SIG-M5 treated with dmso at 0.1 percent for 504 hours (cell line): Measurements from ENCODE around the gene MRPS18B.
"Not testable (repeated sequence)": the region's sequence is repeated elsewhere in the genome, so short reads cannot be mapped to it uniquely, and the experiment has no call there.

ENCODE experiments used
- DNase-seq: peaks from one replicate; lab custom pipeline; 2025; ENCODE audit not compliant: unreplicated experiment; lab: John Stamatoyannopoulos, UW

MRPS18B gene

GRCh38 chr6:30635834-30636233 is 18.2 kb downstream of the MRPS18B start:
- DNase-seq = no peak

GRCh38 chr6:30640481-30640880 is 22.8 kb downstream of the MRPS18B start:
- DNase-seq = peak; percentile 6

DNA sequence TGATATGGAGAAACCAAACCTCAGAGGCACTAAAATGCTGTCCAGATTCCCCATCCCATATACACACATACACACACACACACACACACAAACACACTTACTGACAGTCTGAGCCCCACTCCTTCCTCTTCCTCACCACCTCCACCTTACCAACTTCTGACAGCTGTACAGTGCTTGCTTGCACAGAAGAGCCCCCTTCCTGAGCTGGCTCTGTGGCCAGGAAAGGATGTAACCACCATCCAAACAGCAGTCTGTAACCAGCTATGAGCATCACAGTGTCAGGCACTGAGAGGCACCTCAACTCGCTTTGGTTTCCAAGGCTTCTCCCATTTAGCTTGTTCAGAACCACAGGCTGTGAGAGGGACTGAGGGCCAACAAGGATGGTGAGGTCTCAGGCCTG is 23.4 kb downstream of the MRPS18B start:
- no peak for DNase-seq

GRCh38 chr6:30643656-30644055 is 26.0 kb downstream of the MRPS18B start:
- no peak for DNase-seq

DNA sequence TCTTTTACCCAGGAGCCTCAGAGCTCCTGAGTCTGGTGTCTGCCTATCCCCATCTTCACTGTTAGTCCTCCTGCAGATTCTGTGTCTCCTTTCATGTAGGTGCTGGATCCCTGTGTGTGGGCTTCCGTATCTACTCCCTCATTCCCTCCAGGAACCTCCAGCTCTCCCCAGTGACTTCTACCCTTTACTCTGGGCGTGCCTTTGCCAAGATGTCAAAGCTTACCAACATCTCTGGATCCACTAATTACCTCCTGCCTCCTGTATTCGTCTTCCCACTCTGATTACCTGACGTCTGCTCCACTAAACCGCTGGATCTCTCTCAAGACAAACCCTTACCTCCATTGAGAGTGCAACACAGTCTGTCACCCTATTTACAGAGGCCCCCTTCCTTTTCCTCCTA is 27.1 kb downstream of the MRPS18B start:
- DNase-seq = no peak

DNA sequence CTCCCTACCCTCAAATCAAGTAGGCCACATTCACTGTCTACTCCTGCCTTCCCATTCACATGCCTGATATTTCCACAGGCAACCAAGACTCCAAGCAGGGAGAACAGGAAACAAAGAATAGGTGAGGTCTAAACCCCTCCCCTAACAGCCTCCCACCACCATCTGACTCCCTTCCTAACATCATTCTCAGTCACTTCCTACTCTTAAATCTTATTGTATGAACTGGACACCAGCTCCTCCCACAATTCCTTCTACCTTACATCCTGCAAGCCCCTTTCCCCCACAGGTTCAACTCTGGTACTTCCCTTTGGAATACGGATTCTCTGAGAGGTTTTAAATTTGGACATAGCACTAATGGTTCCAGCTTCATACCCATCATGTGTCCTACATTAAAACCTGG is 28.3 kb downstream of the MRPS18B start:
- no peak for DNase-seq

- peak; percentile 85 for DNase-seq
Observed at GRCh38 chr6:30646450-30647241, 29.0 kb downstream of the MRPS18B start, which contains the start of gene C6orf136. Gene C6orf136 (plus strand): TSS chr6:30647133. CDS start chr6:30647232, 99 bp downstream.

DNA sequence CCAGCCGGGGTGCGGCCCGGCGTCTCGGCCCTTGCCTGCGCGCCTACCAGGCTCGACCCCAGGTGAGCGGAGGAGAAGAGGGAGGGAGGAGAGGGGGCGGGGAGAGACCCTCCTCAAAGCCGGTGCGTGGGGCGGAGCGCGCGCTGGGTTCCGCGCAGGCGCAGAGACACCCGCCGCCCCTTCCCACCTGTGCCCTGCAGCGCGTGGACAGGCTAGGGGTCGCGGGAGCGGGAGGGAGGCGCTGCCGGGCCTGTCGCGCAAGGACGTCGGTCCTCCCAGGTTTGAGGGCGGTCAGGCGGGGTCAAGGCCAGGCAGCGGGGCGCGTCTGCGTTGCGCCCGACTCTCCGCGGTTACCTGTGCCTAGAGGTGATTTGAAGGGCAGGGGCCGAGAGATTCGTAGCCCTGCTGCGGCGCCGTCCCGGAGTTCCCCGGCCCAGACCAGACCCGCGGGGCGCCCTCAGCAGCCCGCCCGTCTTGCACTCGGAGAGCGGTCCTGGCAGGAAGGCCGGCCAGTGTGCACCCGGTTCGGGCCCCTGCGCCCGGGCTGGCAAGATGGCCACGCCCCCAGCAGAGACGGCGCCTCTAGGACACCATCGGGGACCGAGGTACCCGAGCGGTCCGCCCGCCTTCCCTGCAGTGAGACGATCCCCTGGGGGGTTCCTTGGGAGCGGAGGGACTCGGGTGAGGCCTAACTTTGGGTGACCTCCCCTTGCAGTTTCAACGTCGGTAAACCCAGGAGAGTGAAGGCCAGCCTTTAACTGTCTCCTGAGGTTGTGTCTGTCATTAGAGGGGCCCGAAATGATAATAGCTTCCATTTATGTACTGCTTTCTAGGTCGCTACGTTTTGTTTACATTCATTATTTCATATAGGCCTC is 29.8 kb downstream of the MRPS18B start:
- peak; percentile 33 for DNase-seq

- no peak for DNase-seq
Observed at GRCh38 chr6:30651143-30651542, 33.5 kb downstream of the MRPS18B start.

DNA sequence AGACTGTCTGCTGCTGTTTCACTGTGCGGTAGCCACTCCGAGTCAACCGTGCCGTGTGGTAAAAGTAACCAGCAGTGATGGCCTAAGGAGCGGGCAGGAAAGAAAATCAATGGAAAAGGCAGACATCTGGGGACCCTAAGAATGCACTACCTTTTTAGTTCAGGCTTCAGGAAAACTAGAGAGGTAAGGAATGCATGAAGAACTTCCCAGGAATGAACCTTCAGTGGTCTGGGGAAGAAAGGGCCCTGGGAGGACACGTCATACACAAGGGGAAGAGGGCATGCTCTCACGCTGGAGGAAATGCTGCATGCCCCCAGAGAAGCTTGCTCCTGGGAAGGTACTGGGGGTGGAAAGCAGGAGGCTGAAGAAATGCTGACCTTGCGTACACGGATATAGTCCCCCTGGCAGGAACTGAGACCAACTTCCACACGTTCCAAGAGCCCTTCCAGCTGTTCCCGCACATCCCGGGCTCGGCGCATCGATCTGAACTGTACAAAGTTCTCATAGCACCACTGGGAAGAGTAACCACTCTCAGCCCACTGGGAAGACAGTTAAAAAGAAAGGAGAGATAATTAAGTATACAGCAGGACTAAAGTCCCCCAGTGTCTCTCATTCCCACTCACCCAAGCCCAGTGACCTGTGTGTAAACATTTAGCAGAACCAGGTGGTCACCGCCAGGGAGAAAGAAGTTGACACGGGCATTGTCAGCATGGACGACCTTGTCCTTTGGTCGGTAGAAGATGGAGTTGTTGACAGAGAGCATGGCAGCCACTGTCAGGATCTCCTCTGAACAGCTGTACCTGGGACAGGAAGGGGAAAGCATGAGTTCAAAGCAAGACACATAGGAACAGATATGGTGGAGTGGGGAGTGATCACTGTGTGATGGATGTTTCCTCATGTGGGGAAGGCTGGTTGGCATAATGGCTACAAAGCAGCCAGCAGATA is 37.4 kb downstream of the MRPS18B start:
- no peak for DNase-seq

GRCh38 chr6:30655743-30656094 is 38.1 kb downstream of the MRPS18B start:
- DNase-seq = no peak

DNA sequence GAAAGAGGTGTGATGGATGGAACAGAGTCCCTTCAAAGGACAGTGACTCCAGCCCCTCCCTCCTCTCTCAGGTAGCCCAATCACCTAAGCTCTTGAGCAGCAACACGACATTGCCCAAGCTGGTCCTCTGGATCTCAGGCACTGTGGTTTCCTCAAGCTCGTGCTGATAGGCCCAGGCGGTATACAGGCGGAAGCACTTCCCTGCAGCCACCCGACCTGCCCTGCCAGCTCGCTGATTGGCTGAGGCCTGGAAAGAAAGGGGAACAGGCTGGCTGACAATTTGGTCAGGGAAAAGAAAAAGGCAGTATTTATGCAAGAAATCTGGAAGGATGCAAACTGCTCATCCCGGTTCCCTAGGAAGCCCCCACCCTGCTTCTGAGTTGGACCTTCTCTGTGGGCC is 38.9 kb downstream of the MRPS18B start:
- no peak for DNase-seq

DNA sequence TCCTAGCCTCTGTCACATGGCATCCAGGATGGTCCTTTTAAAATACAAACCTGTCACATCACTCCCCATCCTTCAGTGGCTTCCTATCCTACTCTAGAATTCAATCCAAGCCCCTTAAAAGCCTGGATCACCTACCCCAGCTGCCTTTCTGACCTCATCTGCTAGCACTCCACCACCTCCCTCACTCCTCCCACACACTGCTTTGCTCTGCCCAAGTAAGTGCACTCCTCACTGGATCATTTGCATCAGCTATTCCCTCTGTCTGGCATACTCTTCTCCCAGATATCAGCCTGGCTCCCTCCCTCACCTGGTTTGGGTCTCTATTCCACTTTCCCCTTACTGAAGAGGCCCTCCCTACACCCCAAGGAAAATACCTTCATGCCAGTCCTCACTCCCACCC is 39.8 kb downstream of the MRPS18B start:
- DNase-seq = no peak

DNA sequence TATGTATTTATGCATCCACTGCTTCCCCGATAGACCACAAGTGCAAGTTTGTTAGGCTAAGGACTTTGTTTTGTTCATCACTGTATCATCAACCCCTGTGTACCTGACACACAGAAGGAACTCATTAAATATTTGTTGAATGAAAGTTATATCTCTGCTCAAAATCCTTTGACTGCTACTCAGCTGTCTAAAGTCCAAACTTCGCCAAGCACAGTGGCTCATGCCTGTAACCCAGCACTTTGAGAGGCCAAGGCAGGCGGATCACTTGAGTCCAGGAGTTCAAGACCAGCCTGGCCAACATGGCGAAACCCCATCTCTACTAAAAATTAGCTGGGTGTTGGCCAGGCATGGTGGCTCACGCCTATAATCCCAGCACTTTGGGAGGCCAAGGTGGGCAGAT is 40.3 kb downstream of the MRPS18B start:
- DNase-seq = not testable (repeated sequence)

DNA sequence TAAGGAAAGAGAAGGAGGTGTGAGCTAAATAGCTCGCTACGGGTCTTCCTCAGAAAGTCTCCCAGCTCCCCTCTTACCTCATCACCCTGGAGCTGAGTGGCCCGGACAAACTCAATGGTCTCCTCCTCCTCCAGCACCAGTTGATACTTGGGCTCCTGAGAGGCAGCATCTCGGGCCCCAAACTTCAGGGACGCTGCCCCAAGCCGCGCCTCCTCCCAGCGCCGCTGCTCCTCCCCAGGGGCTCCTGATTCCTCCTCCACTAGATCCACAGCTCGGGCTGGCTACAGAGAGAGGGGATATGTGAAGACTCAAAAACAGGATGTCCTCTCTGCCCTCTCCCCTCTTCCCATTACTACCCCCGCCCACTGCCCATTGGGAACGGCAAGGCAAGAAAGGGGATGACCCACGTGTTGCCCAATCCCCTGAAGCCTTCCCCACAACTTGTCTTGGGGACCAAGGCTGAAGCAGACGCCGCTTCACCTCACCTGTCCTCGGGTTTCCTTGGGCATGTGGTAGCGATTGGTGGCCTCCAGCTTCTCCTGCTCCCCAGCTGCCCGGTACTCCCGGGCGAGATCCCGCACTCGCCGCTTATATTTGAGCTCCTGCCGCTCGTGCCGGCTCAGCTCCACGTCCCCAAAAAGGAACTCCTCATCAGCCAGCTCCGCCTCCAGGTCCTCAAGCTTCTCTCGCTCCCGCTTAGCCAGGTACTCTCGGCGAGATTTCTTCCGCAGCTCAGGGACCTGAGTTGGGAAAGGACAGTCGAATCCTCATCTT is 47.5 kb downstream of the MRPS18B start:
- no peak for DNase-seq

- not testable (repeated sequence) for DNase-seq
Observed at GRCh38 chr6:30666300-30666699, 48.7 kb downstream of the MRPS18B start.

GRCh38 chr6:30670760-30671527 is 53.3 kb downstream of the MRPS18B start:
- DNase-seq = no peak

DNA sequence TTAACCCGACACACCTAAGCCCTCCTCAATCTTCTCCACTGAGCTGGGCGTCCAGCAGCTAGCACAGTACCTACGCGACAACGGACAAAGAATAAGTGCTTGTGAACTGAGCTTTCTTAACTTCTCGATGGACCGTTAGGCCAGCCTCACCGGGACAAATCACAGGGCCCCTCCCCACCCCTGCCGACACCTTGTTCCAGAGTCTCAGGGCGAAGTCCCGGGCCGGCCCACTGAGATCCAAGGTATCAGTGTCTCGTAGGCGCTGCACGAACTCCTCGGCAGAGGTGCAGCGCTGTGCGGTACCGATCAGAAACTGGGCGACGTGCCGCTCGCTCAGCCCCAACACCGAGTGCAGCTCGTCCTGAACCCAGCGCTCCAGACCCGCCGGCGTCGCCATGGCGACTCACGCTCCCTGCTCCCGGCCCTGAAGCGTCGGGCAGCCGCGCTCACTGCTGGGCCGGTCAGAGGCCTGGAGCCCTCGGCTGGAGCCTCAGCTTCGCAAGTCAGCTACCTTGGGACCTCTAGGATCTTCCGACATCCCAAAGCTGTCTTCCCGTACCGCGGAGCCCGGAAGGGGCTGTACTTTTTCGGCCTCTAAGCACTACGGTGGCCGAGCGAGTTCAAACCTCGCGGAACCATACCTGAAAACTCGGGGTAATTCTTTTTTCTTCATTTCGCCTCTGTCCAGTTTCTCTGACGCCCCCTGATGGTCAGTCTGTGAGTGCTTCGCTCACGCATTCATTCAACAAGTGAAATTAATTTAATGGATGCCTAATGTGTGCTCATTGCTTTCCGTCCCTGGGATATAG is 55.0 kb downstream of the MRPS18B start, which contains the start of gene DHX16:
Gene DHX16, minus strand, starts transcription at position 562 of the 809 bp plus-strand sequence. Its CDS starts 165 bp downstream, at position 397.
- DNase-seq = peak; percentile 94
